Amniotic epithelial cell (primary cell): Measurements from ENCODE around the gene MCM7.

Experiments used
- DNase-seq: peaks from one replicate; pipeline ENCODE4 v3.0.0-alpha.2; 2010; ENCODE audit warnings: low read depth

MCM7 gene

DNA sequence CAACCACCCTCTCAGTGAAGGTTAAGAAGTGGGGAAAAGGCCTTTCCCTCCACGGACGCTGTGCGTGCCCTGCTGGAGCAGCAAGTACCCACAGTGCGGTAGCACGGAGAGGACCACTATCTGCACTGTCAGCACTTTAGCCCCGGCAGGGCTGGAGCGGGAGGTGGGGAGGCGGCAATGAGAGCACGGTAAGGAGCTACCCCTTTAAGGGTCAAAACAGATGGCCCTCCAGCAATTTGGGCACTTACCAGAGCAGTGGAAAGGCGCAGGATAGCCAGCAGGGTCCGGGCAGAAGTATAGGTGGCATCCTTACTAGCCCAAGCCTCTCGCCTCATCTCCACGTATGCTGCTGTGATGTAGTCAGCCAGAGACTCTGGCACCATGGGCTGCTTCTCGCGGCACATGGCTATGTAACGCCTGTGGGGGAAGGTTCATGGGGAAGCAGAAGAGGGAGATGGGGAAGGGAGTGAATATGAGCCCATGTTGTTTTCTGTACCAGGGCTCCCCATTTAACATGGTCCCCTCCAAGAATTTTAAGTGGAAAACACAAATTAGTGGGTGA is 7.2 kb downstream of the MCM7 start:
- DNase-seq = no peak

DNA sequence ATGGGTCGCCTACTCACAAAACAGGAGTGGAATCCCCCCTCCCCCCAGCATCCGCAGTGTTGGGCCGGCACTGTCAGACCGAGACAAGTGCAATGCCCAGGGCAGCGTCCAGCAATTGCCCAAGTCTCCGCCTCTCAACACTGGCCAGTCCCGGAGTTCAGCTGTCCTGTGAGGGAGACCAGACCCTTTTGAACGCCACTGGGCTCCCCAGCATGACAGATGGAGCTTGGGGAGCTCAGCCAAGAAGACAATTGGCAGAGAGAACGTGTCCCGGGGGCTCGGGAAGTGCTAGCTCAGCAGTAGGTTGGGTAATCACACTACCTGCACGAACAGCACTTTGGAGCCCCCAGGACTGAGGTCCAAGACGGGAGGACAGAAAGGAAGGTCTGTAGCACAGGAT is 7.7 kb downstream of the MCM7 start:
- DNase-seq = peak; percentile 31

DNA sequence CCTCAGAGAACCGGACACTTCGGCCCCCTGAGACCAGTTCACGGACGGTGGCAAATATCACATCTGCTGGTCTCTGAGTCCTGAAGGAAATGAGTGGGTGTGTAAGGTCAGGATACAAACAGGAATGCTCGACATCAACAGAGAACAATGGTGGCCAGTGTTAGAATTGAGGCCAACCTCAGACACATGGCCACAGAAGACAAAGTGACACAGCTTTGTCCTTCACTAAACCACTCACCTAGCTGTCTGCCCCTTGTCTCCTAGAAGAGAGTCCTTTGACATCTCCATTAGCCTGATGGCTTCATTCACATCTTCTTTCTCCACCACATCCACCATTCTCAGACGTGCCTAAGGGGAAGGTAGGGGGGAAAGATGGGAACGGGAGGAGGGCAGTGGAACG is 8.1 kb downstream of the MCM7 start:
- DNase-seq = no peak

DNA sequence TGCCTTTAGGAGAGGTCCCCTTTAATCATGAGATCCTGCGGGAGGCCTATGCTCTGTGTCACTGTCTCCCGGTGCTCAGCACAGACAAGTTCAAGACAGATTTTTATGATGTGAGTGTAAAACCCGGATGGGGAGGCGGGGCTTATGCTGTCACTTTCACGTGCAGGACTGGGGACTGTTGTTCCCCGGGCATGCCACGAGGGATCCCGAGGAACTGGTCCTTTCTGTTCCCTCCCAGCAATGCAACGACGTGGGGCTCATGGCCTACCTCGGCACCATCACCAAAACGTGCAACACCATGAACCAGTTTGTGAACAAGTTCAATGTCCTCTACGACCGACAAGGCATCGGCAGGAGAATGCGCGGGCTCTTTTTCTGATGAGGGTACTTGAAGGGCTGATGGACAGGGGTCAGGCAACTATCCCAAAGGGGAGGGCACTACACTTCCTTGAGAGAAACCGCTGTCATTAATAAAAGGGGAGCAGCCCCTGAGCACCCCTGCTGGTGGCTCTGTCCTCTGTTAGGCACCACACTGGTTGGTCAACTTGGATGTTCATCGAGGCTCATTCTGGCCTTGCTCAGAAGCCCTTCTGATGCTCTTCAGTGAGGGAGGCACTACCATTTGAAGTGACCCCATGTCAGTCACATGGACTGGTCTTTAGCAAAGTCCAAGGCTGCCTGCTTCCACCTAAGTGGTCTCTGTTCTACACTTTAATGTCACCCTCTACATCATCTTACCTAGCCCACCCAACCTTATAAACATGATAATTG is 9.6 kb downstream of the MCM7 start:
- no peak for DNase-seq

DNA sequence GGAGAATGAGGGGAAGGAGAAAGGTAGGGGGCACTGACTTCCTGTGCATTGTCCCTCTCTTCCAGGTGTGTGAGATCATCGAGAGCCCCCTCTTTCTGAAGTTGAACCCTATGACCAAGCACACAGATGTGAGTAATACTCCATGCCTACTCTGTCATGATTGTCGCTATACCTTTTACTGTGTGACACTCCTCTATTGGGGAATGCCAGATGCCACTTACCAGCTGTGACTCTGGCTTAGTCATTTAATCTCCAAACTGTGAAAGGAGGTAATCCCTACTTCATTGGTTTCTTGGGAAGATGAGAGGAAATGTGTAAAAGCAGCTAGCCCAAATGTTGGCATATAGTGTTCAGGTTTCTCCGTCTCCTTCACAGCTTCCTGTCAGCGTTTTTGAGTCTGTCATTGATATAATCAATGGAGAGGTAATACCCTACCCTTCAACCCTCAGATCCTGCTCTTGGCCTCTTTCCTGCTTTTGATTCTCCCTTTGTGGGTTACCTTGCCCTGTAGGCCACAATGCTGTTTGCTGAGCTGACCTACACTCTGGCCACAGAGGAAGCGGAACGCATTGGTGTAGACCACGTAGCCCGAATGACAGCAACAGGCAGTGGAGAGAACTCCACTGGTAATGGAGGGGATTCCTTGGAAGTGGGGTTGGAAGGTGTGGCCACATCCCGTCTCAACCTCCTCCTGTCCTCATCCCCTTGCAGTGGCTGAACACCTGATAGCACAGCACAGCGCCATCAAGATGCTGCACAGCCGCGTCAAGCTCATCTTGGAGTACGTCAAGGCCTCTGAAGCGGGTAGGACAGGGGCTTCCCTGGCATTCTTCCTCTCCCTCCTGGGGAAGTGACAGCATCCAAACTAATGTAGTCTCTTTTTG is 10.4 kb downstream of the MCM7 start:
- no peak for DNase-seq

DNA sequence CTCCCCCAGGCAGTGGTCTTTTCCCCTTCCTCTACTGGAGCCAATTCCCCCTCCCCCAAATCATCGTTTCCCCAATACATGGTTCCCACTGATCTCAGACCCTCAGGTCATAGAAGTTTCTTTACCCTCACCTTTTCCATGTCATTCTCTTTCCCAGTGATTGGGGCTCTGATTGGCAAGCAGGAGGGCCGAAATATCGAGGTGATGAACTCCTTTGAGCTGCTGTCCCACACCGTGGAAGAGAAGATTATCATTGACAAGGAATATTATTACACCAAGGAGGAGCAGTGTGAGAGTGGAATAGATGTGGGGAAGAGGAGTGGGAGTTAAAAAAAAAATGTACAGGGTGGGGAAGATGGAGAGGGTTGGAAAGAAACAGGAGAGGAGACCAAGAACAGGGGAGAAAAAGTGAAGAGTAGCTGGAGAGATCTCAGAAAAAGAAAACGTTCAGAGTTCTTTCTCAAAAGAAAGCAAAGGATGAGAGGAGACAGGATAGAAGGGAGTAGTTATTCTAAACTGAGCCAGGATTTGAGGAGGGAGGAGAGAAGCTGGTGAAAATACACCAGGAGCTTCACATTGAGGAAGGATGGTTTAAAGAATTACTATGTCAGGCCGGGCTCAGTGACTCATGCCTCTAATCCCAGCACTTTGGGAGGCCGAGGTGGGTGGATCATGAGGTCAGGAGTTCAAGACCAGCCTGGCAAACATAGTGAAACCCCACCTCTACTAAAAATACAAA is 11.6 kb downstream of the MCM7 start:
- DNase-seq = peak; percentile 66

DNA sequence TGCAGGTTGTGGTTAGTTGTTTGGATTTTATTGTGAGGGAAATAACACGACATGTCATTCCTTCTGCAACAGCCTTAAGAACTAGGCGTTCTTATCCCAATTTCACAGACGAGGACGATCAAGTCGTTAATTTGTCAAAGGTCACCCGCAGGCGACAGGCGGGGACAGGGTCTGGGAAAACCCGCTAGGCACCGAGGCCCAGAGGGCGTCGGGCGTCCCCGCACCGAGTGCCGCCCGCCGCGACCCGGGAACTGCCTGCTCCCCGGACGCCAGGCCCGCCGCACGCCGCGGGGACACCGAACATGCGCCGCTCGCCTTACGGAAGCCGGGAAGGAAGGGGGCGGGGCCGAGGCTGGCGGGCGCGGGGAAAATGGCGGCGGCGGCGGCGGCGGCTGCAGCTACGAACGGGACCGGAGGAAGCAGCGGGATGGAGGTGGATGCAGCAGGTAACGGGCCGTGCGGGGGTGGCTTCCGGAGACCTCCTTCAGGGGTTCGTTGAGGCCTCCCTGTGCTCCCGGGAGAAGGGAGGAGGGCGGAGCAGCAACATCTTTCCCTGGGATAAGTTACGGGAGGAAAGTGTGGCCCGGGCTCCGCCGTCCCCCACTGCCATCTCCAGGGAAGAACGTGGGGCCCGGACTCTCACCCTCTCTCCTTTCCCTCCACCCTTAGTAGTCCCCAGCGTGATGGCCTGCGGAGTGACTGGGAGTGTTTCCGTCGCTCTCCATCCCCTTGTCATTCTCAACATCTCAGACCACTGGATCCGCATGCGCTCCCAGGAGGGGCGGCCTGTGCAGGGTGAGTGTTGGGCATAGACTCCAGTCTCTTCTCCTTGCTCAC is 12.4 kb downstream of the MCM7 start, which contains the start of gene COPS6:
TSS of gene COPS6 (plus strand) at position 349 of the 837 bp plus-strand sequence. CDS start at position 371, 22 bp downstream.
- peak; percentile 51 for DNase-seq

DNA sequence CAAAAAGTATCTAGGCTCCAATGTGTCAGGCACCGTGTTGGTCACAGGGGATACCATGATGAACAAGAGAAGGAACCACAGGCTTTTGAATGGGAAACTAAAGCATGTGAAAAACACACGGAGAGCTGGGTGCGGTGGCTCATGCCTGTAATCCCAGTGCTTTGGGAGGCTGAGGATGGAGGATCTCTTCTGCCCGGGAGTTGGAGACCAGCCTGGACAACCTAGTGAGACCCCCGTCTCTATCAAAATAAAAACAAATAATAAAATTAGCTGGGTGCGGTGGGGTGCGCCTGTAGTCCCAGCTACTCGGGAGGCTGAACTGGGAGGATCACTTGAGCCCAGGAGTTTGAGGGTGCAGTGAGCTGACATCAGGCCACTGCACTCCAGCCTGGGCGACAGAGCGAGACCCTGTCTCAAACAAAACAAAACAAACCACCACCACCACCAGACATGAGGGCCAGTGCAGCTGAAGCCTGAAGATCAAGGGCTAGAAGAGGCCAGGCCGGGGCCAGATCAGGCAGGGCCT is 13.0 kb downstream of the MCM7 start:
- no peak for DNase-seq

DNA sequence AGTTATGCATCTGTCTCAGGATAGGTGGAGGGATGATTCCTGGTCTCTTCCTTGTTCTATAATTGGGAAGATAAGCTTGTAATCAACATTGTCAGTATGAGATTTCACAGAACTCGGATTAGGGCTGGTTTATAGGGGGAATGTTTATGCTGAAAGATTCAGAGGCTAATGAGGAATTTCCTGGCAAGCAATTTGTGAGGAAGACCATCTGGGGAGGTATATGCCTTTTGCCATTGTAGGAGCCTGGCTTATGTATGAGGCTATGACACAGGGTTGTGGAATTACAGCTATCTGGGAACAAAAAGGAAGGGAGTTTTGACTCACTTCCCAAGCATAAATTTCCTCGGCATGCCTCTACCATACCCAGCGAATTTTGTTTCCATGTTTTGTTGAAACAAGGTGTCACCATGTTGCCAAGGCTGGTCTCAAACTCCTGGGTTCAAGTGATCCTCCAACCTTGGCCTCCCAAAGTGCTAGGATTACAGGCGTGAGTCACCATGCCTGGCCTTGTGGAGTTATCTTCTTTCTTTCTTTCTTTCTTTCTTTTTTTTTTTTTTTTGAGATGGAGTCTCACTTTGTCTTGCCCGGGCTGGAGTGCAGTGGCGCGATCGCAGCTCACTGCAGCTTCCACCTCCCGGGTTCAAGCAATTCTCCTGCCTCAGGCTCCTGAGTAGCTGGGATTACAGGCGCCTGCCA is 14.0 kb downstream of the MCM7 start:
- DNase-seq = peak; percentile 100

DNA sequence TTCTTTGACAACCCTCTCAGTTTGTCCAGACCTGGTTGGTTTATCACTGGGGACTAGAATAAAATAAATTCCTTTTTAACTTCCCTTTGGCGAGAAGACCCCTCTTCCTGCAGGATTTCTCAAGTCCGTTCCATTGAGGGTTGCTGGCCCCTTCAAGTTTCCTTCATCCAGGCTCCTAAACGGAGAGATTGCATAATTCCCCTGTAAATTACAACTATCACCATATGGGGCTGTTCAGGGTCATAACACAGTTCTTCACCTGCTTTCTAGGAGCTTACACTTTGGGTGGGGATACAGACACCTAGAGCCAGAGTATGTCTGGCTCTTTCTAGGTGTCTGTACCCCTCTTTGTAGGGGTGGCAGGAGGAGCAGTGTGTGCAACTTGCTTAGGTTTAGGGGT is 15.7 kb downstream of the MCM7 start:
- DNase-seq = no peak

DNA sequence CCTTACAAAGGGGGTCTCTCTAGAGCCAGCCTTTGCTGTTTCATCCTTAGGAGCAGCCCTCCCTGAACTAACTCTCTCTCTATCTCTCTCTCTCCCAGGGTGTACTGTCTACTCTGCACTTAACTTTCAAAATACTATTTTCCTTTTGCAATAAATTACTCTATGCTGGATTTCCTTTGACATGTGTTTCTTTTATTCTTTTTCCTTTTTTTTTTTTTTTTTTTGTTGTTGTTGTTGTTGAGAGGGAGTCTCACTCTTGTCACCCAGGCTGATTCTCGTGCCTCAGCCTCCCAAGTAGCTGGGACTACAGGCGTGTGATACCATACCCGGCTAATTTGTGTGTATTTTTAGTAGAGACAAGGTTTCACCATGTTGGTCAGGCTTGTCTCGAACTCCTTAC is 18.2 kb downstream of the MCM7 start:
- DNase-seq = no peak

DNA sequence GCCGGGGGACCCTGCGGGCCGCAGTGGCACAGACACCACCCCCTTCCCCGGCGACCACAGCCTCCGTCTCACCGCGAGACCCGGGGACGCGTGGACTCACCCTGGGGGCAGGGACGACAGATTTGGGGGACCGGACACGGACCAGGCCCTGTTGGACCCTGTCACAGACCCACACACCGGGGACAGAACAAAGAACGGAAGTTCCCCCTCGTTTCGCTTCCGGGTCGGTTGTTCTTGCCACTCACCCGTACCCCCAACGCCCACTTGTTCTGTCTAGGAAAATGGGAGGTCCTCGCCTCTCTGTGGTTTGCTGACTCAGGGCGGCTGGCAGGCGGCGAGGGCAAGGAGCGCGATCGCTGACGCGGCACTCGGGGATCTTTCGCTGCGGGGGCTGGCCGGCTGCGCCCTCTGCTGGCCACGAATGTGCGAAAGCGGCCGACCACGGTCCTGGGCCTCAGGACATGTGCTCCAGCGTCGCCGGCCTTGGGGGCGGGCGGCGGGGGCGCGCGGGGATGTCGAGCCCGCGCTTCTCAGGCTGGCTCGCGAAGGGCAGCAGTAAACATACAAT is 19.6 kb downstream of the MCM7 start, which contains the start of gene ZNF3:
TSS of gene ZNF3 (minus strand) at position 189 of the 568 bp plus-strand sequence. CDS start 4,366 bp downstream, outside the sequence.
- peak; percentile 99 for DNase-seq

DNA sequence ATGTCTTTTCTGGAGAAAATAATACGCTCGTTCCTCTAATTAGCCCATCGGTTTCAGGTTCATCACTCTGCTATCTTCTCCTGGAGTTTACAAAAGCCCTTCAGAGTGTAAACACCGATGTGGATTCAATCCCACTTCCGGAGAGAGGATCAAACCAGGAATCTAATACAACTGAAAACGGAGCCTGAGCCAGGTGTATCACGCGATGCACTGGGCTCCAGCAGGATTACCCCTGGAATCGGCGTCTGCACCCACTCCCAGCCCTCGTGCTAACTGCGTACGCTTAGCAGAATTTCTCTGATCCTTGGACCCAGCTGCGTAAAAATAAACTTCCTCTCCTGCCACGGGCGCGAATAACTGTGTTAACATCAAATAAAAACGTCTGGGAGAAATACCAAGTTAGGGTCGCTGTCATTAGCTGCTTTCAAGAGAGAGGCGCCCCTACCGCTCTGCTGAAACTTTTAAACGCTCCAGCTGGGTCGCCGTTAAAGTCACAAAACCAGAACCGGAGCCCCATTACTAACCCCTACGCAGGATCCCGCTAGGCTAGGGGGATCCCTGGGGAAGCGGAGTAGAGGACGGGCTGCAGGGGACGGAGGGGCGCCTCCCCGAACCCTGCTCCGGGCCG is 20.2 kb downstream of the MCM7 start:
- DNase-seq = peak; percentile 30

DNA sequence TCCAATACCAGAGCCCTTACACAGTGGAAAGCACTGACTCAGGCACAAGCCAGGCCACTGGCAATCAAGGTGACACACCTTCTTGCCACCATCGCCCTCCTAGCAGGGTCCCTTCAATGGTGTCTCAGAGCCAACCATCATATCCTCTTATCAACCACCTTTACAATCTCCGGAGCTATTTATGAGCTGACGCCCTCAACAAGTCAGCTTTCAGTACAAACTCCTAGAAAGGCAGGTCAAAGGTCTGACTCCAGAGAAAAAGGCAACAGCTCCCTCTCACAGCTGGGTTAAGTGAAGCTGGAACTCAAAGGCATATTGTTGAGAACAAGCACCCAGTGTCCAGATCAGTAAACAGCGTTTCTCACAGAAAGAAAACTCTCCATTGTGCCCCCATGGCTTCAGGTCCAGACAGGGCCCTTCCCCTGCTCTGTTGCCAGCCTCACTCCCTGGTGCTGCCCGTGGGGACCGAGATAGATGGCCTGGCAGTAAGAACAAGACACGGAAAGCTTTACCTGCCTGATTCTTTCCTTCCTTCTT is 22.1 kb downstream of the MCM7 start:
- DNase-seq = no peak

DNA sequence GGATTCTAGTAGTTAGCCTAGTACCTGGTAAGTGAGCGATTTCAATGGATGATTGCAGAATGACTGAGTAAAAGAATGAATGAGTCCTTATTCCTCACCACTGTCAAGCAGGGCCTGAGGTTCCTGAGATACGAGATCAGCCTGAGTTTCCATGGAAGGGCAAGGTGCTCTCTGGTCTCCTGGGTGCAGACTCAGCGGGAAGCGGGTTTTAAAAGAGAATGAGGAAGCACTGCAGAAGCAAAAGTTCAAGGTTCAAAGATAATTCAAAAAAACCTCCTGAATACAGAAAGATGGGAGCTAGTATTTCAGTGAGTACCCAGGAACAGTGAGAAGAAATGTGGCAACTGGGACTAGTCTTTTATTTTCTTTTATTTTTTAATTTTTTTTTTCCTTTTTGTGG is 24.0 kb downstream of the MCM7 start:
- DNase-seq = no peak

DNA sequence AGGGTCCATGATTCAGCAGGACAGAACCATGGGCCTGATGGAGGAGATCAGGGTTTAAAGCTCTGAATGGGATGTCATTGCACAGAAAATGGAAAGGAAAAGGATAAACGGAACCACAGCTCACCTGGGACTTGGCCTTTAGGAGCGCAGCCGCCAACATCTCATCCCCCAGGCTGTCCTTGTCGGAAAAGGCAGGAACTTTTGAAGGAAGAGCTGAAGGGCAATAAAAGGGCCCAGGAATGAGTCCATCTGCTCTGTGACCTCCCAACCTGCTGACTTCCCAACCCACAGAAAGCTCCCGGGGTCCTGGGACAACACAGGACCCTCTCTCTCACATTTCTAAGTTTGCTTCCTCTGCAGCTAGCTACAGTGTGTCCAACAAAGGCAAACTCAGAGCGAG is 25.8 kb downstream of the MCM7 start:
- no peak for DNase-seq

DNA sequence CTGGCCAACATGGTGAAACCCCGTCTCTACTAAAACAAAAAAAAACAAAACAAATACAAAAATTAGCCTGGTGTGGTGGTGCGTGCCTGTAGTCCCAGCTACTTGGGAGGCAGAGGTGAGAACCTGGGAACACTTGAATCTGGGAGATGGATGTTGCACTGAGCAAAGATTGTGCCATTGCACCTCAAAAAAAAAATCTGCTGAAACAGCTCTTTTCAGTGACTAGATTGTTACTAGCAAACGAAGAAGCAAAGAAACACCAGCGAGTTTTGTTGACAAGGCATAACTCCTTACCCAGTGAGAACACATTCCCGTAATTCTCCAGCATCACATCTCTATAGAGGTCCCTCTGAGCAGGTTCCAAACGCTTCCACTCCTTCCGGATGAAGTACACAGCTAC is 26.4 kb downstream of the MCM7 start:
- DNase-seq = no peak

DNA sequence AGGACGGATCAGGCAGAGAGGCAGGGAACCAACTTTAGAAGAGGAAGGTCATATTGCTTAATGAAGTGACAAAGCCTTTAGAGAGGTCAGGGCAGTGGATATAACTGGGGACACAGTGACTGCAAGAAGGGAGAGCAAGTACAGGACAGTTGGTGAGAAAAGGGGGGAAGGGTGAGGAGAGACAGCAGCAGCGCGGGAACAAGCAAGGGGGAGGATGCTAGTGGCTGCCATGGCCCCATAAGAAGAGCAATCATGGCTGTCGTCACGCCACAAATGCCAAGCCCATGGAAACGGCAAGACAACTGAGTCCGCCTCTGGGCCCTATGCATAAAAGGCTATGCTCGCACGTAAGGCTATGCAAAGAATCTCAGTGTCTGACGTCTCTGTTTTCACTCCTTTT is 28.7 kb downstream of the MCM7 start:
- no peak for DNase-seq
